ENCODE data around the gene C16orf89.

The C16orf89 gene

GRCh38 chr16:5002699-5003143, 63.0 kb downstream of the C16orf89 start:
- no peak for DNase-seq

- no peak for DNase-seq
These were observed 63.8 kb downstream of the C16orf89 start for GRCh38 chr16:5001986-5002385.

GRCh38 chr16:5001571-5001970, 64.2 kb downstream of the C16orf89 start:
- DNase-seq, result no peak

GRCh38 chr16:5000573-5001001, 65.2 kb downstream of the C16orf89 start:
- DNase-seq, result no peak

- no peak for DNase-seq
These were observed 70.9 kb downstream of the C16orf89 start for GRCh38 chr16:4994719-4995434.
